NCI-H345 treated with DMSO at 0.1 percent for 48 hours (cell line): Measurements from ENCODE around the gene OR6J1.
"Not testable (repeated sequence)": the region's sequence is repeated elsewhere in the genome, so short reads cannot be mapped to it uniquely, and the experiment has no call there.

ENCODE experiments used
- DNase-seq: peaks from one replicate; lab custom pipeline; 2025; ENCODE audit not compliant: unreplicated experiment; lab: John Stamatoyannopoulos, UW

OR6J1 gene

GRCh38 chr14:22651586-22651985 lies 7.4 kb upstream of the OR6J1 start:
- DNase-seq, result no peak

- DNase-seq, result no peak
Observed at GRCh38 chr14:22650960-22651521, 6.9 kb upstream of the OR6J1 start.

GRCh38 chr14:22650046-22650739 lies 6.0 kb upstream of the OR6J1 start:
- DNase-seq, result no peak

- DNase-seq, result no peak
Observed at GRCh38 chr14:22648506-22648905, 4.4 kb upstream of the OR6J1 start.

GRCh38 chr14:22646570-22647254 lies 2.6 kb upstream of the OR6J1 start:
- no peak for DNase-seq

- no peak for DNase-seq
Observed at GRCh38 chr14:22641846-22642245, 2.3 kb downstream of the OR6J1 start.

- DNase-seq, result no peak
Observed at GRCh38 chr14:22640192-22640591, 4.0 kb downstream of the OR6J1 start.

- DNase-seq, result not testable (repeated sequence)
Observed at GRCh38 chr14:22635980-22636379, 8.2 kb downstream of the OR6J1 start.

GRCh38 chr14:22634233-22634900 lies 9.8 kb downstream of the OR6J1 start:
- DNase-seq, result no peak

- DNase-seq, result no peak
Observed at GRCh38 chr14:22630486-22630885, 13.7 kb downstream of the OR6J1 start.

GRCh38 chr14:22630066-22630465 lies 14.1 kb downstream of the OR6J1 start:
- DNase-seq, result no peak

GRCh38 chr14:22629361-22629760 lies 14.8 kb downstream of the OR6J1 start:
- no peak for DNase-seq

- no peak for DNase-seq
Observed at GRCh38 chr14:22627506-22628263, 16.5 kb downstream of the OR6J1 start.

- no peak for DNase-seq
Observed at GRCh38 chr14:22626590-22626989, 17.6 kb downstream of the OR6J1 start.

GRCh38 chr14:22623047-22623446 lies 21.1 kb downstream of the OR6J1 start:
- no peak for DNase-seq

GRCh38 chr14:22622255-22622654 lies 21.9 kb downstream of the OR6J1 start:
- DNase-seq, result no peak

- not testable (repeated sequence) for DNase-seq
Observed at GRCh38 chr14:22615765-22616164, 28.4 kb downstream of the OR6J1 start.

GRCh38 chr14:22614240-22614799 lies 29.8 kb downstream of the OR6J1 start:
- DNase-seq, result no peak

- no peak for DNase-seq
Observed at GRCh38 chr14:22613736-22614239, 30.4 kb downstream of the OR6J1 start.

GRCh38 chr14:22613106-22613695 lies 31.0 kb downstream of the OR6J1 start:
- DNase-seq, result no peak
